ENCODE measurements around the gene SEMA5A.

SEMA5A gene

GRCh38 chr5:9198394-9198793, 347.5 kb downstream of the SEMA5A start:
- H3K27ac ChIP-seq: no peak overlapping the region
- no peak for TF ChIP-seq CTCF (conservative IDR thresholded peaks at IDR 0.05)

GRCh38 chr5:9197881-9198260, 348.0 kb downstream of the SEMA5A start:
- no peak for TF ChIP-seq CTCF (conservative IDR thresholded peaks at IDR 0.05)
- H3K27ac ChIP-seq: no peak overlapping the region

GRCh38 chr5:9196403-9197227, 349.3 kb downstream of the SEMA5A start:
- no peak overlapping the region for H3K27ac ChIP-seq
- no peak for TF ChIP-seq CTCF (conservative IDR thresholded peaks at IDR 0.05)

- TF ChIP-seq CTCF (conservative IDR thresholded peaks at IDR 0.05): no peak
- no peak overlapping the region for H3K27ac ChIP-seq
Observed at GRCh38 chr5:9194509-9194908, 351.4 kb downstream of the SEMA5A start.

- no peak for TF ChIP-seq CTCF (conservative IDR thresholded peaks at IDR 0.05)
- H3K27ac ChIP-seq: no peak overlapping the region
Observed at GRCh38 chr5:9192266-9192665, 353.6 kb downstream of the SEMA5A start.

- TF ChIP-seq CTCF (conservative IDR thresholded peaks at IDR 0.05): no peak
- H3K27ac ChIP-seq: no peak overlapping the region
Observed at GRCh38 chr5:9189681-9190080, 356.2 kb downstream of the SEMA5A start.

- no peak for TF ChIP-seq CTCF (conservative IDR thresholded peaks at IDR 0.05)
- no peak overlapping the region for H3K27ac ChIP-seq
Observed at GRCh38 chr5:9188956-9189355, 356.9 kb downstream of the SEMA5A start.

Measured in VCaP (cell line).